ENCODE measurements around the gene EFNB2.

The EFNB2 gene

GRCh38 chr13:106527445-106527801 lies 8.0 kb downstream of the EFNB2 start:
- H3K27me3 ChIP-seq (ENCODE audit: insufficient read depth, low read depth, severe bottlenecking), result no peaks in the 10 kb centered on the region
- no peak for TF ChIP-seq CTCF (IDR thresholded peaks at IDR 0.05; ENCODE audit: low read depth, low read length)
- H3K9me3 ChIP-seq (ENCODE audit: severe bottlenecking), result no peaks in the 10 kb centered on the region
- no peak overlapping the region for H3K4me3 ChIP-seq (ENCODE audit: low read depth, low read length)
- no peak overlapping the region for H3K27ac ChIP-seq
- H3K36me3 ChIP-seq, result no peaks in the 10 kb centered on the region
- DNase-seq, result no peak

- no peaks in the 10 kb centered on the region for H3K9me3 ChIP-seq (ENCODE audit: severe bottlenecking)
- H3K27me3 ChIP-seq (ENCODE audit: insufficient read depth, low read depth, severe bottlenecking), result no peaks in the 10 kb centered on the region
- H3K36me3 ChIP-seq, result no peaks in the 10 kb centered on the region
- TF ChIP-seq CTCF (IDR thresholded peaks at IDR 0.05; ENCODE audit: low read depth, low read length), result no peak
- DNase-seq, result no peak
- H3K27ac ChIP-seq, result no peak overlapping the region
- no peak overlapping the region for H3K4me3 ChIP-seq (ENCODE audit: low read depth, low read length)
Measured at GRCh38 chr13:106526738-106527444, 8.6 kb downstream of the EFNB2 start.

GRCh38 chr13:106525865-106526264 lies 9.6 kb downstream of the EFNB2 start:
- Histone ChIP-seq H3K27ac (no peak overlapping the region), H3K4me3 (ENCODE audit: low read depth, low read length) (no peak overlapping the region), H3K9me3 (ENCODE audit: severe bottlenecking) (no peaks in the 10 kb centered on the region), H3K36me3 (no peaks in the 10 kb centered on the region), H3K27me3 (ENCODE audit: insufficient read depth, low read depth, severe bottlenecking) (no peaks in the 10 kb centered on the region)
- no peak for DNase-seq
- no peak for TF ChIP-seq CTCF (IDR thresholded peaks at IDR 0.05; ENCODE audit: low read depth, low read length)

GRCh38 chr13:106524108-106524507 lies 11.4 kb downstream of the EFNB2 start:
- Histone ChIP-seq H3K27ac (no peak overlapping the region), H3K27me3 (ENCODE audit: insufficient read depth, low read depth, severe bottlenecking) (no peaks in the 10 kb centered on the region), H3K4me3 (ENCODE audit: low read depth, low read length) (no peak overlapping the region), H3K9me3 (ENCODE audit: severe bottlenecking) (no peaks in the 10 kb centered on the region), H3K36me3 (no peaks in the 10 kb centered on the region)
- TF ChIP-seq CTCF (IDR thresholded peaks at IDR 0.05; ENCODE audit: low read depth, low read length), result no peak
- DNase-seq, result no peak

- no peaks in the 10 kb centered on the region for H3K27me3 ChIP-seq (ENCODE audit: insufficient read depth, low read depth, severe bottlenecking)
- H3K4me3 ChIP-seq (ENCODE audit: low read depth, low read length), result no peak overlapping the region
- H3K27ac ChIP-seq, result no peak overlapping the region
- no peak for TF ChIP-seq CTCF (IDR thresholded peaks at IDR 0.05; ENCODE audit: low read depth, low read length)
- no peak for DNase-seq
- H3K36me3 ChIP-seq, result no peaks in the 10 kb centered on the region
- H3K9me3 ChIP-seq (ENCODE audit: severe bottlenecking), result no peaks in the 10 kb centered on the region
Measured at GRCh38 chr13:106523576-106523975, 11.9 kb downstream of the EFNB2 start.
